ENCODE data around the gene VTI1B. TPM values are rescaled to one million over a fixed set of nuclear protein-coding genes. Genes with fewer than 3 reads are reported as not detected.
A peak's percentile ranks its signal among the peaks of the same experiment; 100 is the strongest.

The VTI1B gene
- total and polyA plus RNA-seq, 10 of the 15 experiments (the other 5 are each of a cell fraction or from before 2014, with no cell fraction given): 15.0 to 117 (median 50.5) TPM

GRCh38 chr14:67695394-67695949, 21.0 kb upstream of the VTI1B start, which contains the start of gene RDH11 (continued):
- TF ChIP-seq NFXL1 (IDR thresholded peaks at IDR 0.05; ENCODE audit: borderline replicate concordance) (no peak), IRF4 (IDR thresholded peaks at IDR 0.05; ENCODE audit: low read depth, low read length) (no peak), NFIC (IDR thresholded peaks at IDR 0.05; ENCODE audit: low read depth, low read length) (no peak), HDGF (IDR thresholded peaks at IDR 0.05) (no peak), RAD21 (IDR thresholded peaks at IDR 0.05; ENCODE audit: insufficient read depth, low read depth, low read length) (no peak), ZBED1 (IDR thresholded peaks at IDR 0.05; ENCODE audit: borderline replicate concordance) (no peak), RAD51 (IDR thresholded peaks at IDR 0.05) (no peak), POLR2A (IDR thresholded peaks at IDR 0.05; ENCODE audit: low read depth, low read length) (peak; percentile 91), CREB1 (IDR thresholded peaks at IDR 0.05; ENCODE audit: low read depth) (peak; percentile 82), ZBTB11 (CRISPR knock-in tag; IDR thresholded peaks at IDR 0.05) (no peak), EGR1 (IDR thresholded peaks at IDR 0.05; ENCODE audit: borderline replicate concordance in 1 of 2, low read depth in 2 of 2, low read length in 2 of 2) (no peak; a peak in 1 of 3 replicates), SRF (IDR thresholded peaks at IDR 0.05; ENCODE audit: low read depth in 2 of 2, low read length in 2 of 2) (no peak), HDAC6 (IDR thresholded peaks at IDR 0.05; ENCODE audit: unreplicated experiment) (no peak), TCF3 (IDR thresholded peaks at IDR 0.05; ENCODE audit: borderline replicate concordance, insufficient read depth, low read depth, low read length) (no peak), NFYA (IDR thresholded peaks at IDR 0.05; ENCODE audit: borderline replicate concordance, low read depth, low read length) (no peak), KLF5 (IDR thresholded peaks at IDR 0.05; ENCODE audit: partially characterized antibody) (no peak), SPI1 (IDR thresholded peaks at IDR 0.05; ENCODE audit: borderline replicate concordance, insufficient read depth, low read depth, low read length) (no peak), SREBF1 (IDR thresholded peaks at IDR 0.05; ENCODE audit: low read length) (no peak), IRF3 (IDR thresholded peaks at IDR 0.05) (no peak), SUPT20H (IDR thresholded peaks at IDR 0.05; ENCODE audit: borderline replicate concordance, control insufficient read depth, low read depth, low read length) (no peak), RELA (IDR thresholded peaks at IDR 0.05; ENCODE audit: borderline replicate concordance, partially characterized antibody) (no peak), GABPA (IDR thresholded peaks at IDR 0.05; ENCODE audit: low read depth) (no peak), CREM (IDR thresholded peaks at IDR 0.05; ENCODE audit: low read depth) (peak; percentile 65), ELK1 (IDR thresholded peaks at IDR 0.05; ENCODE audit: low read depth, low read length) (no peak)
- TF ChIP-seq, protein P1, sequence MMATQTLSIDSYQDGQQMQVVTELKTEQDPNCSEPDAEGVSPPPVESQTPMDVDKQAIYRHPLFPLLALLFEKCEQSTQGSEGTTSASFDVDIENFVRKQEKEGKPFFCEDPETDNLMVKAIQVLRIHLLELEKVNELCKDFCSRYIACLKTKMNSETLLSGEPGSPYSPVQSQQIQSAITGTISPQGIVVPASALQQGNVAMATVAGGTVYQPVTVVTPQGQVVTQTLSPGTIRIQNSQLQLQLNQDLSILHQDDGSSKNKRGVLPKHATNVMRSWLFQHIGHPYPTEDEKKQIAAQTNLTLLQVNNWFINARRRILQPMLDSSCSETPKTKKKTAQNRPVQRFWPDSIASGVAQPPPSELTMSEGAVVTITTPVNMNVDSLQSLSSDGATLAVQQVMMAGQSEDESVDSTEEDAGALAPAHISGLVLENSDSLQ (IDR thresholded peaks at IDR 0.05): peak; percentile 39; the same call in 1 of the 2 replicates

Measured in GM12878 (cell line).